ENCODE results near the gene BRDT. TPM values are rescaled to one million over a fixed set of nuclear protein-coding genes. Genes with fewer than 3 reads are reported as not detected.
A peak's percentile ranks its signal among the peaks of the same experiment; 100 is the strongest.

The BRDT gene
- total and polyA plus RNA-seq, 2 of the 8 experiments (the other 6 are each of a cell fraction or from before 2014, with no cell fraction given) = 0.08 TPM; not detected in 1

DNA sequence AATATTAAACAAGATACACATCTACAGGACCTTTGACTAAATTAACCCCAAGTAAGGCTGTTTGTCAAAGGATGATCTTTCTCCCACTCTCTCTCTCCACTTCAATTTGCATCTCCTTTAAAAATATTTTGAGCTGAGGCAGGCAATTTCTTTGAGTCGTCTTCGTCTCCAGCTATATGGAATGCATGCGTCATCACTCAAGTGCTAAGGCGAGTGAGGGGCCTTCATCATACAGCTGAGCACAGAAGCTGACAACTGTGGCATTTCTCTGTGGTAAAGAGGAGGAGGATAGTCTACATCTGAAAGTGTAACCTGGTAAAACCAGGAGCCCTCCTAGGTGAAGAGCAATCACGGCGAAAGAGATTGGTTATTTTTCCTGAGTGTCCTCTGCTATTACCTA, 88.2 kb downstream of the BRDT start:
- DNase-seq (ENCODE audit: low read depth in 1 of 2, low spot score in 2 of 2) (no peak), FAIRE-seq (no peak)
- H3K4me3 ChIP-seq (ENCODE audit: extremely low read depth in 1 of 4, insufficient read depth in 2 of 4, low read depth in 3 of 4, low read length in 4 of 4) = no peak overlapping the region
- no peak overlapping the region for H3K18ac ChIP-seq (ENCODE audit: extremely low read depth, low read length)
- H2BK15ac ChIP-seq (ENCODE audit: low read length) = no peak overlapping the region
- H4K91ac ChIP-seq (replicated peaks; ENCODE audit: insufficient read length, low read length) = no peak overlapping the region
- no peak overlapping the region for H3K14ac ChIP-seq (ENCODE audit: insufficient read length)
- H3K27ac ChIP-seq (ENCODE audit: low read depth, low read length) = no peak overlapping the region
- H3K36me3 ChIP-seq (ENCODE audit: control insufficient read depth in 2 of 4, insufficient read depth in 4 of 4, low read length in 3 of 4) = no peaks in the 10 kb centered on the region
- H3K9me3 ChIP-seq (ENCODE audit: insufficient read depth in 2 of 2, low read depth in 1 of 2, low read length in 1 of 2) = no peaks in the 10 kb centered on the region
- ChIA-PET POLR2A (ENCODE audit: partially characterized antibody) (no interaction called here), CTCF (ENCODE audit: partially characterized antibody) (interaction anchor here (0.6 kb wide), 1 partner anchor 146 kb away, joined by 3 read pairs; no protein-coding TSS in a partner anchor)
- no peak overlapping the region for H3K4ac ChIP-seq (replicated peaks; ENCODE audit: insufficient read length, low read depth, low read length)
- no peak overlapping the region for H4K5ac ChIP-seq (ENCODE audit: insufficient read length, low read depth, low read length)
- no peak overlapping the region for H3K4me2 ChIP-seq (ENCODE audit: insufficient read depth in 1 of 2, low read depth in 2 of 2, low read length in 2 of 2)
- no peak overlapping the region for H4K8ac ChIP-seq (ENCODE audit: extremely low read depth, insufficient read depth, low read length)
- H2AK5ac ChIP-seq (ENCODE audit: low read depth, low read length) = no peak overlapping the region
- H3K79me2 ChIP-seq (ENCODE audit: control insufficient read depth in 1 of 2, insufficient read depth in 2 of 2, low read length in 2 of 2) = no peaks in the 10 kb centered on the region
- H2BK5ac ChIP-seq (ENCODE audit: low read depth, low read length) = no peak overlapping the region
- H2BK20ac ChIP-seq (ENCODE audit: low read length) = no peak overlapping the region
- peak overlapping the region; percentile 42; the same call in 1 of the 2 replicates for H2AFZ ChIP-seq (ENCODE audit: low read length)
- no peak overlapping the region for H3K56ac ChIP-seq (replicated peaks; ENCODE audit: insufficient read length, low read depth, low read length)
- H3K23me2 ChIP-seq (ENCODE audit: low read depth, low read length) = no peaks in the 10 kb centered on the region
- H3K23ac ChIP-seq (ENCODE audit: insufficient read length) = no peak overlapping the region
- H3K79me1 ChIP-seq (ENCODE audit: low read depth, low read length) = no peaks in the 10 kb centered on the region; the same call in 1 of the 2 replicates
- no peak overlapping the region for H3K9ac ChIP-seq (replicated peaks in 1 of 4; ENCODE audit: extremely low read depth in 1 of 4, low read depth in 3 of 4, low read length in 3 of 4)
- WGBS, 2 experiments (ENCODE audit: extremely low coverage in 1 of 2, insufficient coverage in 1 of 2, insufficient read length in 1 of 2, insufficient replicate concordance in 2 of 2, low coverage in 1 of 2, low lambda C conversion rate in 2 of 2, missing lambda C conversion rate in 1 of 2) = 65% methylated on average over 6 of the region's 6 CpGs; no CpG with 5 or more reads in 1 of the 2 experiments
- H3K4me1 ChIP-seq (replicated peaks in 1 of 4; ENCODE audit: control insufficient read depth in 3 of 4, insufficient read depth in 4 of 4, low read length in 3 of 4) = no peaks in the 10 kb centered on the region
- no peak overlapping the region for H2BK120ac ChIP-seq (replicated peaks; ENCODE audit: low read depth, low read length)
- H2BK12ac ChIP-seq (ENCODE audit: low read depth, low read length) = no peak overlapping the region
- H3K27me3 ChIP-seq (replicated peaks in 1 of 4; ENCODE audit: control insufficient read depth in 3 of 4, extremely low read depth in 1 of 4, insufficient read depth in 3 of 4, low read length in 3 of 4) = peaks cover 0 to 1% (median 0%) of the 10 kb centered on the region in 4 experiments; a peak in 1 of 7 replicates
- H4K20me1 ChIP-seq (replicated peaks in 1 of 2; ENCODE audit: control insufficient read depth in 1 of 2, insufficient read depth in 2 of 2, low read length in 2 of 2) = no peaks in the 10 kb centered on the region
- TF ChIP-seq KDM1A (IDR thresholded peaks at IDR 0.05; ENCODE audit: borderline replicate concordance, low read length) (no peak), ZNF274 (IDR thresholded peaks at IDR 0.05; ENCODE audit: borderline replicate concordance, extremely low read depth, low read length) (no peak), SAP30 (IDR thresholded peaks at IDR 0.05; ENCODE audit: insufficient read depth, insufficient replicate concordance, low read length) (no peak), NANOG (IDR thresholded peaks at IDR 0.05; ENCODE audit: insufficient read depth, low read depth, low read length, poor library complexity, severe bottlenecking) (no peak), TEAD4 (IDR thresholded peaks at IDR 0.05; ENCODE audit: low read depth, low read length) (no peak), EP300 (IDR thresholded peaks at IDR 0.05; ENCODE audit: borderline replicate concordance in 1 of 2, low read depth in 2 of 2, low read length in 2 of 2) (no peak)
- TF ChIP-seq, protein P1, sequence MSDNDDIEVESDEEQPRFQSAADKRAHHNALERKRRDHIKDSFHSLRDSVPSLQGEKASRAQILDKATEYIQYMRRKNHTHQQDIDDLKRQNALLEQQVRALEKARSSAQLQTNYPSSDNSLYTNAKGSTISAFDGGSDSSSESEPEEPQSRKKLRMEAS (IDR thresholded peaks at IDR 0.05) = no peak
- TF ChIP-seq, protein P2, sequence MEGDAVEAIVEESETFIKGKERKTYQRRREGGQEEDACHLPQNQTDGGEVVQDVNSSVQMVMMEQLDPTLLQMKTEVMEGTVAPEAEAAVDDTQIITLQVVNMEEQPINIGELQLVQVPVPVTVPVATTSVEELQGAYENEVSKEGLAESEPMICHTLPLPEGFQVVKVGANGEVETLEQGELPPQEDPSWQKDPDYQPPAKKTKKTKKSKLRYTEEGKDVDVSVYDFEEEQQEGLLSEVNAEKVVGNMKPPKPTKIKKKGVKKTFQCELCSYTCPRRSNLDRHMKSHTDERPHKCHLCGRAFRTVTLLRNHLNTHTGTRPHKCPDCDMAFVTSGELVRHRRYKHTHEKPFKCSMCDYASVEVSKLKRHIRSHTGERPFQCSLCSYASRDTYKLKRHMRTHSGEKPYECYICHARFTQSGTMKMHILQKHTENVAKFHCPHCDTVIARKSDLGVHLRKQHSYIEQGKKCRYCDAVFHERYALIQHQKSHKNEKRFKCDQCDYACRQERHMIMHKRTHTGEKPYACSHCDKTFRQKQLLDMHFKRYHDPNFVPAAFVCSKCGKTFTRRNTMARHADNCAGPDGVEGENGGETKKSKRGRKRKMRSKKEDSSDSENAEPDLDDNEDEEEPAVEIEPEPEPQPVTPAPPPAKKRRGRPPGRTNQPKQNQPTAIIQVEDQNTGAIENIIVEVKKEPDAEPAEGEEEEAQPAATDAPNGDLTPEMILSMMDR (IDR thresholded peaks at IDR 0.05; ENCODE audit: control extremely low read depth in 1 of 3, insufficient read depth in 1 of 3, low read depth in 1 of 3, low read length in 3 of 3) = no peak
- TF ChIP-seq, protein P3, sequence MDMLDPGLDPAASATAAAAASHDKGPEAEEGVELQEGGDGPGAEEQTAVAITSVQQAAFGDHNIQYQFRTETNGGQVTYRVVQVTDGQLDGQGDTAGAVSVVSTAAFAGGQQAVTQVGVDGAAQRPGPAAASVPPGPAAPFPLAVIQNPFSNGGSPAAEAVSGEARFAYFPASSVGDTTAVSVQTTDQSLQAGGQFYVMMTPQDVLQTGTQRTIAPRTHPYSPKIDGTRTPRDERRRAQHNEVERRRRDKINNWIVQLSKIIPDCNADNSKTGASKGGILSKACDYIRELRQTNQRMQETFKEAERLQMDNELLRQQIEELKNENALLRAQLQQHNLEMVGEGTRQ (IDR thresholded peaks at IDR 0.05; ENCODE audit: low read length) = no peak
